ENCODE data around the gene USHBP1. TPM values are rescaled to one million over a fixed set of nuclear protein-coding genes. Genes with fewer than 3 reads are reported as not detected.

The USHBP1 gene
- total RNA-seq, 1 donor from 2014 or later: 75.9 TPM

GRCh38 chr19:17211547-17212446 is 52.7 kb downstream of the USHBP1 start:
- no peak for DNase-seq

- no peak for DNase-seq
Measured at GRCh38 chr19:17210296-17210695, 54.2 kb downstream of the USHBP1 start.

GRCh38 chr19:17209126-17210036 is 55.2 kb downstream of the USHBP1 start:
- DNase-seq: peak; percentile 37

GRCh38 chr19:17206736-17207581 is 57.6 kb downstream of the USHBP1 start:
- no peak for DNase-seq

- DNase-seq: peak; percentile 83
Measured at GRCh38 chr19:17205237-17206140, 59.1 kb downstream of the USHBP1 start.

GRCh38 chr19:17202713-17203112 is 61.8 kb downstream of the USHBP1 start:
- no peak for DNase-seq

GRCh38 chr19:17202249-17202648 is 62.3 kb downstream of the USHBP1 start:
- DNase-seq: no peak

GRCh38 chr19:17200408-17201079 is 64.0 kb downstream of the USHBP1 start:
- DNase-seq: no peak

Other genes starting within 250 kb of the USHBP1 start
- gene CPAMD8, start 237.9 kb downstream of the USHBP1 start, total RNA-seq: 2.0 and 3.7 TPM in 2 replicates
- 4.1 and 4.6 TPM in 2 replicates for gene HAUS8, start 189.3 kb downstream of the USHBP1 start, total RNA-seq
- 53.6 and 62.1 TPM in 2 replicates for gene MYO9B, start 189.0 kb downstream of the USHBP1 start, total RNA-seq
- 18.7 and 24.8 TPM in 2 replicates for gene USE1, start 49.4 kb downstream of the USHBP1 start, total RNA-seq
- gene OCEL1, start 38.5 kb downstream of the USHBP1 start, total RNA-seq: 3.8 and 4.4 TPM in 2 replicates
- 63.1 and 82.0 TPM in 2 replicates for gene NR2F6, start 18.8 kb downstream of the USHBP1 start, total RNA-seq
- gene BABAM1, start 2.7 kb upstream of the USHBP1 start, total RNA-seq: 98.2 and 137 TPM in 2 replicates
- gene ANKLE1, start 17.2 kb upstream of the USHBP1 start, total RNA-seq: 0.68 and 1.5 TPM in 2 replicates
- 9.5 and 11.7 TPM in 2 replicates for gene ABHD8, start 38.7 kb upstream of the USHBP1 start, total RNA-seq
- gene MRPL34, start 41.1 kb upstream of the USHBP1 start, total RNA-seq: 40.1 and 52.4 TPM in 2 replicates
- 20.9 and 39.3 TPM in 2 replicates for gene DDA1, start 44.8 kb upstream of the USHBP1 start, total RNA-seq
- gene ANO8, start 70.1 kb upstream of the USHBP1 start, total RNA-seq: 5.0 and 6.8 TPM in 2 replicates
- 12.3 and 14.1 TPM in 2 replicates for gene GTPBP3, start 72.8 kb upstream of the USHBP1 start, total RNA-seq
- gene PLVAP, start 112.6 kb upstream of the USHBP1 start, total RNA-seq: 15.2 and 73.9 TPM in 2 replicates
- gene CCDC194, start 129.5 kb upstream of the USHBP1 start, total RNA-seq: 0.17 TPM in 1 of 2 replicates, not detected in the other
- 1.8 and 6.5 TPM in 2 replicates for gene BST2, start 140.9 kb upstream of the USHBP1 start, total RNA-seq
- 47.4 and 60.9 TPM in 2 replicates for gene MVB12A, start 155.3 kb upstream of the USHBP1 start, total RNA-seq
- not detected in 2 replicates for gene TMEM221, start 183.9 kb upstream of the USHBP1 start, total RNA-seq
- not detected in 2 replicates for gene NXNL1, start 196.2 kb upstream of the USHBP1 start, total RNA-seq
- gene SLC27A1, start 205.8 kb upstream of the USHBP1 start, total RNA-seq: 31.7 and 35.5 TPM in 2 replicates
- gene PGLS, start 246.9 kb upstream of the USHBP1 start, total RNA-seq: 65.7 and 74.7 TPM in 2 replicates

Measured in dermis blood vessel endothelial cell (primary cell).